Omental fat pad (tissue), 4 donors: ENCODE data around the gene AGA. TPM values are rescaled to one million over a fixed set of nuclear protein-coding genes. Genes with fewer than 3 reads are reported as not detected.

Experiments
- ATAC-seq: fragments of 150-250 bp; one replicate; pipeline ENCODE4 v1.9.1; 2016; ENCODE audit warnings: mild to moderate bottlenecking, moderate library complexity; ENCODE audit not compliant: low FRiP score
- DNase-seq: peaks from one replicate; pipeline ENCODE4 v3.0.0-alpha.2; 2019; ENCODE audit warnings: low spot score
- CTCF ChIP-seq, 3 donors: fragments of 450-650 bp; IDR thresholded peaks; one replicate each; pipeline ENCODE4 v1.5.1; 2016 to 2017; ENCODE audit warnings: antibody characterized with exemption in 3 of 3, mild to moderate bottlenecking in 3 of 3, moderate library complexity in 2 of 3
- total RNA-seq, 4 donors: library from RNA; depleted of rRNA; stranded (reverse); fragments of >200 nt; gene quantifications; one replicate each; pipeline ENCODE4 v1.1.0, GENCODE V29; 2016

AGA gene
- total RNA-seq, 4 donors from 2014 or later = 13.7 to 21.4 (median 18.8) TPM

- TF ChIP-seq CTCF (IDR thresholded peaks at IDR 0.05) = no peak
- no peak for DNase-seq
- ATAC-seq = no peak
Measured at GRCh38 chr4:177484613-177485021, 42.4 kb upstream of the AGA start.

GRCh38 chr4:177483760-177484159 lies 41.5 kb upstream of the AGA start:
- no peak for TF ChIP-seq CTCF (IDR thresholded peaks at IDR 0.05)
- no peak for ATAC-seq
- DNase-seq = no peak

- DNase-seq = no peak
- no peak for ATAC-seq
- TF ChIP-seq CTCF (IDR thresholded peaks at IDR 0.05) = no peak
Measured at GRCh38 chr4:177483271-177483670, 41.0 kb upstream of the AGA start.

- TF ChIP-seq CTCF (IDR thresholded peaks at IDR 0.05) = no peak
- no peak for DNase-seq
- ATAC-seq = no peak
Measured at GRCh38 chr4:177482367-177482766, 40.1 kb upstream of the AGA start.

- ATAC-seq (no peak), DNase-seq (no peak)
- no peak for TF ChIP-seq CTCF (IDR thresholded peaks at IDR 0.05)
Measured at GRCh38 chr4:177480795-177481194, 38.6 kb upstream of the AGA start.

GRCh38 chr4:177479063-177479462 lies 36.8 kb upstream of the AGA start:
- no peak for ATAC-seq
- no peak for DNase-seq
- no peak for TF ChIP-seq CTCF (IDR thresholded peaks at IDR 0.05)

GRCh38 chr4:177478496-177478895 lies 36.3 kb upstream of the AGA start:
- ATAC-seq (no peak), DNase-seq (no peak)
- no peak for TF ChIP-seq CTCF (IDR thresholded peaks at IDR 0.05)
